ENCODE results near the gene HDGFL3. TPM values are rescaled to one million over a fixed set of nuclear protein-coding genes. Genes with fewer than 3 reads are reported as not detected.

Gene HDGFL3
- total and polyA plus RNA-seq, 2 donors (not counting 3 experiments of a cell fraction or from before 2014, with no cell fraction given) = 20.2 to 155 TPM

- no peaks in the 10 kb centered on the region for H4K20me1 ChIP-seq (replicated peaks; ENCODE audit: control insufficient read depth, extremely low read depth, insufficient read depth, low read length)
- FAIRE-seq = no peak
- no peak for TF ChIP-seq EZH2 (IDR thresholded peaks at IDR 0.05; ENCODE audit: borderline replicate concordance, low read depth, low read length, severe bottlenecking)
- TF ChIP-seq GATA2 (IDR thresholded peaks at IDR 0.05; ENCODE audit: insufficient read depth, insufficient read length, low read depth, low read length) = no peak
- no peak for TF ChIP-seq JUN (IDR thresholded peaks at IDR 0.05; ENCODE audit: borderline replicate concordance, insufficient read depth, insufficient read length, low read depth)
- no peak for TF ChIP-seq MYC (IDR thresholded peaks at IDR 0.05; ENCODE audit: low read depth, low read length)
- no peak for TF ChIP-seq POLR2A (IDR thresholded peaks at IDR 0.05; ENCODE audit: low read depth, low read length)
- TF ChIP-seq, protein P1, sequence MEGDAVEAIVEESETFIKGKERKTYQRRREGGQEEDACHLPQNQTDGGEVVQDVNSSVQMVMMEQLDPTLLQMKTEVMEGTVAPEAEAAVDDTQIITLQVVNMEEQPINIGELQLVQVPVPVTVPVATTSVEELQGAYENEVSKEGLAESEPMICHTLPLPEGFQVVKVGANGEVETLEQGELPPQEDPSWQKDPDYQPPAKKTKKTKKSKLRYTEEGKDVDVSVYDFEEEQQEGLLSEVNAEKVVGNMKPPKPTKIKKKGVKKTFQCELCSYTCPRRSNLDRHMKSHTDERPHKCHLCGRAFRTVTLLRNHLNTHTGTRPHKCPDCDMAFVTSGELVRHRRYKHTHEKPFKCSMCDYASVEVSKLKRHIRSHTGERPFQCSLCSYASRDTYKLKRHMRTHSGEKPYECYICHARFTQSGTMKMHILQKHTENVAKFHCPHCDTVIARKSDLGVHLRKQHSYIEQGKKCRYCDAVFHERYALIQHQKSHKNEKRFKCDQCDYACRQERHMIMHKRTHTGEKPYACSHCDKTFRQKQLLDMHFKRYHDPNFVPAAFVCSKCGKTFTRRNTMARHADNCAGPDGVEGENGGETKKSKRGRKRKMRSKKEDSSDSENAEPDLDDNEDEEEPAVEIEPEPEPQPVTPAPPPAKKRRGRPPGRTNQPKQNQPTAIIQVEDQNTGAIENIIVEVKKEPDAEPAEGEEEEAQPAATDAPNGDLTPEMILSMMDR (IDR thresholded peaks at IDR 0.05; ENCODE audit: extremely low read depth in 1 of 2, insufficient read depth in 1 of 2, low read depth in 1 of 2, low read length in 2 of 2) = no peak
- TF ChIP-seq FOS (IDR thresholded peaks at IDR 0.05; ENCODE audit: borderline replicate concordance, insufficient read depth, low read length) = no peak
- TF ChIP-seq POLR2AphosphoS5 (IDR thresholded peaks at IDR 0.05; ENCODE audit: insufficient read depth, low read depth, low read length) = no peak
- TF ChIP-seq, protein P2, sequence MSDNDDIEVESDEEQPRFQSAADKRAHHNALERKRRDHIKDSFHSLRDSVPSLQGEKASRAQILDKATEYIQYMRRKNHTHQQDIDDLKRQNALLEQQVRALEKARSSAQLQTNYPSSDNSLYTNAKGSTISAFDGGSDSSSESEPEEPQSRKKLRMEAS (IDR thresholded peaks at IDR 0.05; ENCODE audit: insufficient read depth, insufficient read length) = no peak
- BruUV-seq (replicated peaks) = no TSS peak
- peaks cover 32% of the 10 kb centered on the region for H3K79me2 ChIP-seq (ENCODE audit: control insufficient read depth, insufficient read depth, low read length)
- POLR2A ChIA-PET = no interaction called here
- no peaks in the 10 kb centered on the region for H3K27me3 ChIP-seq (ENCODE audit: control insufficient read depth in 2 of 2, insufficient read depth in 2 of 2, low read length in 2 of 2)
- H3K4me3 ChIP-seq (replicated peaks in 1 of 3; ENCODE audit: insufficient read depth in 1 of 3, low read depth in 1 of 3, low read length in 3 of 3) = no peak overlapping the region
- no peaks in the 10 kb centered on the region for H3K9me3 ChIP-seq (replicated peaks; ENCODE audit: control insufficient read depth, insufficient read depth, low read length)
- no peaks in the 10 kb centered on the region for H3K9me1 ChIP-seq (replicated peaks; ENCODE audit: control insufficient read depth, extremely low read depth, insufficient read depth, low read length)
- H3K27ac ChIP-seq (ENCODE audit: insufficient read depth, low read depth, low read length) = no peak overlapping the region
- no peak overlapping the region for H3K9ac ChIP-seq (replicated peaks; ENCODE audit: extremely low read depth, insufficient read depth, low read length)
- H3K4me1 ChIP-seq (ENCODE audit: control insufficient read depth, extremely low read depth, insufficient read depth, low read length) = peaks cover 31% of the 10 kb centered on the region
- H3K4me2 ChIP-seq (ENCODE audit: insufficient read depth, low read length) = no peak overlapping the region
- CTCF ChIA-PET = no interaction called here
- H2AFZ ChIP-seq (ENCODE audit: low read depth, low read length) = no peak overlapping the region
- dilution Hi-C loops (cut with MboI; ENCODE audit: extremely low pct_ligation_motif_present, low sequenced_read_pairs) (no loop called here), intact Hi-C loops (cut with micrococcal nuclease) (no loop called here)
- H3K36me3 ChIP-seq (ENCODE audit: control insufficient read depth in 2 of 2, extremely low read depth in 1 of 2, insufficient read depth in 2 of 2, low read length in 2 of 2) = peaks cover 3 to 13% of the 10 kb centered on the region in 2 experiments
- no peak for DNase-seq (ENCODE audit: low read depth, low spot score)
Measured at GRCh38 chr15:83160741-83161140, 46.9 kb downstream of the HDGFL3 start.

Data from endothelial cell of umbilical vein (primary cell).